Keratinocyte (primary cell): Measurements from ENCODE around the gene SLC30A1.

Experiments
- EZH2 ChIP-seq: IDR thresholded peaks from one replicate; pipeline ENCODE4 v1.6.1; 2012; ENCODE audit warnings: inconsistent platforms, mild to moderate bottlenecking, low read length, moderate library complexity
- TF ChIP-seq, protein P1 (sequence below), 3 experiments: IDR thresholded peaks in 1 of 3; conservative IDR thresholded peaks in 1 of 3; optimal IDR thresholded peaks in 1 of 3; 2 replicates in 2 of 3; 3 replicates in 1 of 3; pipeline versions ENCODE3 to v1.5.1; 2011; ENCODE audit warnings: low read length in 3 of 3, mild to moderate bottlenecking in 3 of 3, moderate library complexity in 2 of 3, control low read depth in 1 of 3, inconsistent platforms in 1 of 3; ENCODE audit not compliant: insufficient read depth in 2 of 3; ENCODE audit errors: extremely low read depth in 1 of 3

- TF ChIP-seq, protein P1, sequence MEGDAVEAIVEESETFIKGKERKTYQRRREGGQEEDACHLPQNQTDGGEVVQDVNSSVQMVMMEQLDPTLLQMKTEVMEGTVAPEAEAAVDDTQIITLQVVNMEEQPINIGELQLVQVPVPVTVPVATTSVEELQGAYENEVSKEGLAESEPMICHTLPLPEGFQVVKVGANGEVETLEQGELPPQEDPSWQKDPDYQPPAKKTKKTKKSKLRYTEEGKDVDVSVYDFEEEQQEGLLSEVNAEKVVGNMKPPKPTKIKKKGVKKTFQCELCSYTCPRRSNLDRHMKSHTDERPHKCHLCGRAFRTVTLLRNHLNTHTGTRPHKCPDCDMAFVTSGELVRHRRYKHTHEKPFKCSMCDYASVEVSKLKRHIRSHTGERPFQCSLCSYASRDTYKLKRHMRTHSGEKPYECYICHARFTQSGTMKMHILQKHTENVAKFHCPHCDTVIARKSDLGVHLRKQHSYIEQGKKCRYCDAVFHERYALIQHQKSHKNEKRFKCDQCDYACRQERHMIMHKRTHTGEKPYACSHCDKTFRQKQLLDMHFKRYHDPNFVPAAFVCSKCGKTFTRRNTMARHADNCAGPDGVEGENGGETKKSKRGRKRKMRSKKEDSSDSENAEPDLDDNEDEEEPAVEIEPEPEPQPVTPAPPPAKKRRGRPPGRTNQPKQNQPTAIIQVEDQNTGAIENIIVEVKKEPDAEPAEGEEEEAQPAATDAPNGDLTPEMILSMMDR (optimal IDR thresholded peaks at IDR 0.05 in 1 of 3, IDR thresholded peaks at IDR 0.05 in 1 of 3, conservative IDR thresholded peaks at IDR 0.05 in 1 of 3; ENCODE audit: extremely low read depth in 1 of 3, insufficient read depth in 2 of 3, low read length in 3 of 3): no peak
- TF ChIP-seq EZH2: no peak
Measured at GRCh38 chr1:211531194-211532087, 47.5 kb downstream of the SLC30A1 start.
